NCI-H345 treated with DMSO at 0.1 percent for 48 hours (cell line): ENCODE results near the gene ZFTA.
"Not testable (repeated sequence)": the region's sequence is repeated elsewhere in the genome, so short reads cannot be mapped to it uniquely, and the experiment has no call there.

Experiments used
- DNase-seq: peaks from one replicate; lab custom pipeline; 2025; ENCODE audit not compliant: unreplicated experiment; lab: John Stamatoyannopoulos, UW

Gene ZFTA

DNA sequence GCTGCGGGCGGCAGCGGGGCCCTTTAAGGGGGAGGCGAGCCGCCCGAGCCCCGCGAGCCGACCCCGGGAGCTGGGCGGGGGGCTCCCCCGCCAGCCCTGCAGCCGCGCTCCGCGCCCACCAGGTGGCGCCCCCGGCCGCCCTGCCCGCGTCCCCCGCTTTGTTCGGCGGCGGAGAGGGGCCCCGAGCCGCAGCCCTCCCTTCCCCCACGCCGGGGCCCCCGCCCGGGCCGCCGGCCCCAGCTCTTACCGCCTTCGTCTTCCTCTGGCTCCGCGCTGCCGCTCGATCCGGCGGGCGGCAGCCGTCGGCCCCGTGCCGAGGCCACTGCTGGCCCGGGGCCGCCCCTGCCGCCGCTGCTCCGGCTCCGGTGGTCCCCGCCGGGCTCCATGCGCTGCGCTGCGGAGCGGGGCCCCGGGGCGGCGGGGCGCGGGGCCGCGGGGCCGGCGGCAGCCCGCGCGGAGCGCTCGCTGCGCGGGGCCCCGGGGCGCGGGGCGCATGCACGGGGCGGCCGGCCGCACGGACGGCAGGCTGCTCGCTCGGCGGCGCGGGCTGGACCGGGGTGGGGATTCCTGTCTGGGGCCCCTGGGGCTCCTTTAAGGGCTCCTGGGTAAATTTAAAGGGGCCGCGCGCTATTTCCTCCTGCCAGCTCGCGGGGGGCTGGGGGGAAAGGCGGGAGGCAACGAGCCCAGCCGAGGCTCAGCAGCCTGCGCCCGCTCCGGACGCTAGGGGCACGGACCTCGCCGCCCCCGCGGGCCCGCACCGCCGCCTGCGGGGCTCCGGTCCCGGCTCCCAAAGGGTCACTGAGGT lies at the start of gene ZFTA:
Gene ZFTA, minus strand, starts transcription at position 539 of the 805 bp plus-strand sequence. Its CDS starts 153 bp downstream, at position 386.
- DNase-seq: peak; percentile 26

DNA sequence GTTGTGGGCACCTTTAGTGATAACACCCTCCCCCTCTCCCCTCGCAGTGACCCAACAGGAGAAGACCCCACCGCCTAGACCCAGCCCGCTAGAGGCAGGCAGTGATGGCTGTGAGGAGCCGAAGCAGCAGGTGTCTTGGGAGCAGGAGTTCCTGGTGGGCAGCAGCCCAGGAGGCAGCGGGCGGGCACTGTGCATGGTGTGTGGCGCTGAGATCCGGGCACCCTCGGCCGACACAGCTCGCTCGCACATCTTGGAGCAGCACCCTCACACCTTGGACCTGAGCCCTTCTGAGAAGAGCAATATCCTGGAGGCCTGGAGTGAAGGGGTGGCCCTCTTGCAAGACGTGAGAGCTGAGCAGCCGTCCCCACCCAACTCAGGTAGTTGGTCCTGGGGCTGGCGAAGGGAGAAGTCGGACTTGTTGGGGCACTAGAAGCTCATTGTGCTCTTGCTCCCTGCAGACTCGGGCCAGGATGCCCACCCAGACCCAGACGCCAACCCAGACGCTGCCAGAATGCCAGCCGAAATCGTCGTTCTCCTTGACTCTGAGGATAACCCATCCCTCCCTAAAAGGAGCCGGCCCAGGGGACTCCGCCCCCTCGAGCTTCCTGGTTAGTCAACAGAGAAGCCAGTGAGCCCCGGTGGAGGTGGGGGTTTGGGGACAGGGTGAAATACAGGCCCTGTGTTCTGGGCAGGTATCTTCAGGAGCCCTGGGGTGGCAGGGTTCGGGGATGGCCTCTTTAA lies 49.4 kb upstream of the ZFTA start:
- no peak for DNase-seq

DNA sequence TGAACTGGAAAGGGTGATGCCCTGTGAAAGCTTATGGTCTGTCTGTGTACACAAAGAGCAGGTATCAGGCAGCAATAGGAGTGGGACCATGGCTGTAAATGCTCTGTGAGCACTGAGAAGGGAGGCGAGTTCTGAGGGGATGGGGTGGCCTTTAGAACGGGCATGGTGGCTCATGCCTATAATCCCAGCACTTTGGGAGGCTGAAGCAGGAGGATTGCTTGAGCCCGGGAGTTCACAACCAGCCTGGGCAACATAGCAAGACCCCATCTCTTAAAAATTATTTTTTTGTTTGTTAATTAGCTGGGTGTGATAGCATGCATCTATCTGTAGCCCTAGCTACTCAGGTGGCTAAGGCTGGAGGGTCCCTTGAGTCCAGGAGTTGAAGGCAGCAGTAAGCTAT lies 48.2 kb upstream of the ZFTA start:
- no peak for DNase-seq

DNA sequence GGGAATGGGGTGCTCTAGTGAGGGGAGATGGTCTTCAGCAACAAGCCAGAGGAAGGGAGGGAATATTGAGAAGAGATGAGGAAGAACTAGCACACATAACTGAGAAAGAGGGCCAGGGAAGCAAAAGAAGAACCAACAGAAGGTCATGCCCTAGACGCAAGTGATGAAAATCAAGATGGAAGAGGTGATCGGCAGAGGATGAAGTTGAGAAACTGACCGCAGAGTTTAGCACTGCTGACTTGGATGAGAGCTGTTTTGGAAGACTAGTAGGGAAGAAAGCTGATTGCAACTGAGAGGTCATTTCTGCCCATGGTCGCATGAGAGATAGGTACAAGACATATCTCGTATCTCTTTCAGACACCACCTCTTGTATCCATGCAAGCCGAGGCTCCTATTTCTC lies 47.6 kb upstream of the ZFTA start:
- no peak for DNase-seq

DNA sequence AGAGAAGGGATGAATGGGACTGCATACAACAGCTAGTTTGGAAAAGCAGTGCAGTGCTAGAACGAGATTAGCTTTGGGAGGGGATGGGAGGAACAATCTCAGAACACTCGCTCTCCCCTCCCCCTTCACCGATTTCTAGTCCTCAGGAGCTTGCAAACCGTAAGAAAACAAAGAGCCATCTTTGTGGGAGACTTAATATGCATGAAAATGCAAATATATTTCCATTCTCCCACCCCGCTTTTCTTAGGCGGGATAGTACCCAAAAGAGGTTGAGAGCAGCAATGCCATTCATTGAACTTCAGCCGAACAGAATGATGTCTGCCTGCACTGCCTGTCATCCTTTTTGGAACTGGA lies 45.8 kb upstream of the ZFTA start:
- no peak for DNase-seq

DNA sequence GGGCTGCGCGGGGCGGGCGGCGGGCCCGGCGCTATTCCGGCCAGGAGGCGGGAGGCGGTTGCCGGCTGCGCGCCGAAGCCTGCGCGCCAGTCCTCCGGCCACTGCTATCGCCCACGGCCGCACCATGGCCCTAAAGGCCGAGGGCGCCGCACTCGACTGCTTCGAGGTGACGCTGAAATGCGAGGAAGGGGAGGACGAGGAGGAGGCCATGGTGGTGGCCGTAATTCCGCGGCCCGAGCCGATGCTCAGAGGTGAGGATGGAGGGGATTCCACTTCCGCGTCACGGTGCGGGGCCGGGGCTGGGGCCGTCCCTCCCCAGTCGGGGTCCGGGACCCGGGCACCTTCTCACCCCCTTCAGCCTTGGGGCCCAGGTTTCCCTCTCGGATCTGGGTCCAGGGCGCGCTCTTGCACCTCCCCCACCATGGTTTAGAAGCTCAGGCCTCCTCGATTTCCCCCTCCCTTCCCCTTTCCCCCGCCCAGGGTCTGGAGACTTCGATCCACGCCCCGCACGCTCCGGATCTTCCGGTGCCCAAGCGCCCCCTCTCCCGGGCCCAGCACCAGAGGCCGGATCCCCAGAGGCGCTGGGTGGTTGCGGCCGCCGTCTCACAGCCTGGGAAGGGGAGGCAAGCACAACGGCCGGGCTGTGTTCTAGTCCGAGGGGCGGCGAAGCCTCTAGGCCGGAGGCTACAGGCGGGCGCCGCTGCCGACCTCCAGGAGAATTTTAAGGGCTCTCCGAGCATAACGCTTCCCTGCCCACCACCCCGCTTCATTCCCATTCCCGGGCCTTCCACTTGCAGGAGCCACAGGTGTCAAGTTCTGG lies 45.2 kb upstream of the ZFTA start:
- DNase-seq: no peak

DNA sequence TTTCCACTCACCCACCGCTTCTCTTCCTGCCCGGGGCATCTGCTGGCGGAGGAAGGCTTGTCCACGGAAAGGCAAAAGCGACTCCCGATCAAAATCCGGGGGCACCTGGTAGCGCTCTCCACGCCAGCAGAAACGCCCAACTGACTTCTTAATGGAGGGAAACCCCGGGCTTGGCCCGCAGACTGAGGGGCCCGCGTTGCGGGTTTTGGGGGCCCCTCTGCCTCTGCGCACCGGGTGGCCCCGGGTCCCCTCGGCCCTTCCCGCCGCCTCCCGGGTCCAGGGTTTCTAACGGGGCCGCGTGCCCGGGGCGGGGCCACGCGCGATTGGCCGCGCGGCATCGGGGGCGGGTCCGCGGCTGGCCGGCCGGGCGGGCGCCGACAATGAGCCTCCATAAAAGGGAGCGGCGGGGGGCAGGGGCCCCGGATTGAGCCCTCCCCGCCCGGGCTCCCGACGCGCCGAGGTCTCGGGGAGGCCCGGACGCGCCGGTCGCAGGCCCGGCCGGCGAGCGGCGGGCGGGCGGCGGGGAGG lies 44.5 kb upstream of the ZFTA start, which contains the start of gene SPINDOC:
Gene SPINDOC, plus strand, starts transcription at position 422 of the 528 bp plus-strand sequence. CDS start 231 bp downstream, outside the sequence.
- peak; percentile 68 for DNase-seq

DNA sequence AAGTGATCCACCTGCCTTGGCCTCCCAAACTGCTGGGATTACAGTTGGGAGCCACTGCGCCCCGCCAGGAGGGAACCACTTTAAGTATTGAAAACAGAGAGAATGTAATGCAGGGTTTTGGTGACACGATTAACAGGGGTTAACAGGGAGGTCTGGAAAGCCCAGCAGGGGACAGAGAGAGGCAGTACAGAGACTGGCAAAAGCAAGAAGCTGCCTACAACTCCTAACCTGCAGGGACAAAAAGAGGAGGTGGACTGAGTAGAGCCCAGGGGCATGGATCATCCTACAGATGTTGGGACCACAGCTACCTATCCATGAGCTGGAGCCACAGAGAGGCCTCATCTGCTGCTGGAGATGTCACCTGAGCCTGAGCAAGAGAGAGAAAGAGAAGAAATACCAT lies 42.9 kb upstream of the ZFTA start:
- no peak for DNase-seq

DNA sequence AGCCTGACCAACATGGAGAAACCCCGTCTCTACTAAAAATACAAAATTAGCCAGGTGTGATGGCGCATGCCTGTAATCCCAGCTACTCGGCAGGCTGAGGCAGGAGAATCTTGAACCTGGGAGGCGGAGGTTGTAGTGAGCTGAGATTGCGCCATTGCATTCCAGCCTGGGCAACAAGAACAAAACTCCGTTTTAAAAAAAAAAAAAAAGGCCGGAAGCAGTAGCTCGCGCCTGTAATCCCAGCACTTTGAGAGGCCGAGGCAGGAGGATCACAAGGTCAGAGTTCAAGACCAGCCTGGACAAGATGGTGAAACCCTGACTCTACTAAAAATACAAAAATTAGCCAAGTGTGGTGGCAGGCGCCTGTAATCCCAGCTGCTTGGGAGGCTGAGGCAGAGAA lies 41.8 kb upstream of the ZFTA start:
- DNase-seq: not testable (repeated sequence)

DNA sequence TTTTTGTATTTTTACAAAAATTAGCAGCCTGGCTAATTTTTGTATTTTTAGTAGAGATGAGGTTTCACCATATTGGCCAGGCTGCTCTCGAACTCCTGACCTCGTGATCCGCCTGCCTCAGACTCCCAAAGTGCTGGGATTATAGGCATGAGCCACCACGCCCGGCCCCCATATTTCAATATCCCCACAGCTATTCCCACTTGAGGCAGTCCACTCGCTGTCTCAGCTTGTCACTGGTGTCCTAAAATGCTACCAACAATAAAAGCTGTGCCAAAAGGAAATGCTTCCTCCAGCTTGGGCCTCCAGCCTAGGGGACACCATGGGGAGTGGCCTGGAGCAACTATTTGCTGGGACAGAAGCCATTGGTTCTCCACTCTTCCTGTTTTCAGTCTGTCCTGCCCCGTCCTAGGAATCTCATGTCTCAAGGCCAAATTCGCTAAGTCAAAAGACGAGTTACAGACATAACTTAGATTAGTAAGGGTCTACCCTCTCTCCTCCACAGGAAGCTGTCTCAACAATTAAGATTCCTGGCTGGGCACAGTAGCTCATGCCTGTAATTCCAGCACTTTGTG lies 37.4 kb upstream of the ZFTA start:
- DNase-seq: no peak

DNA sequence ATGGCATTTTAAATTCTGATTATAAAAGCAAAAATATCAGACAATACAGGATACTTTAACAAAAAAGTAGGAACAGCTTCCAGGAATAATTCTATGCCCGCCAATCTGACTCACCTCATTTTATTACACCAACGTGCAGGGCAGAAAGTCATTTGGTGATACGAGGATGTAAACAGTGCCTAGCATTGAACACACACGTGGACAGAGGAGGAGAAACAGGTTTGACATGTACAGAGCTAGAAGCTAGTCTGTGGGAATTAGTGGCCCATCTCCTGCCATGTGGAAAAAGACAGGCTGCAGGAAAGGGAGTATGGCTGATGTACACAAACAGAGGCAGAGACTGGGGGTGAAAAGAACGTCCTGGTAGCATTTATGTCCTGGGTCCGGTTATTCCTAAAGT lies 35.7 kb upstream of the ZFTA start:
- no peak for DNase-seq

DNA sequence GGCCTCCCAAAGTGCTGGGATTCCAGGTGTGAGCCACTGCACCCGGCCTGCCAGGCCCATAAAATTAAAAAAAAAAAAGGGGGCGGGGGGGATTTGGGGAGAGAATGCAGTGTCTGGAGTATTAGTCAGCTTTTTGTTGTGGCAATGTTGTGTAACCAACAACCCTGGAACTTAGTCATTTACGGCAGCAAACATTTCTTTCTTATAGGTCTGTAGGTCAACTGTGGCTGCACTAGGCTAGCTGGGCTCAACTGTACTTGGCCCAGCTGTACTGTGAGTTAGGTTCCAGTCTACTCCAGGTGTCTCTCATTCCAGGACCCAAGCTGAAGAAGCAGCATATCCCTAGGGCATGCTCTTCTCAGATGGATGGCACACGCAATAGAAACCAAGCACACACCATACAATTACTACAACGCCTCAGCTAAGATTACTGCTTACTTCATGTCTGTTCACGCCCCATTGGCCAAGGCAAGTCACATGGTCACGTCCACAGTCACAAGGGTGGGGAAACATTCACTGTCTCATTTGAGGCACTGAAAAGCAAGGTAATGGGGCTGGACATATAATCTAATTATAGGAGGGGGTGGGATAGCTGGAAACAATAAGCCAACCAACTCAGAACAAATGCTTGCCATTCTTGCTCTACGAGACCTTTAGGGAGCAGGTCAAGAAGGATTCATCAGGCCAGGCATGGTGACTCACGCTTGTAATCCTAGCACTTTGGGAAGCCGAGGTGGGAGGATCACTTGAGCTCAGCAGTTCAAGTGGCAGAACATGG lies 34.3 kb upstream of the ZFTA start:
- no peak for DNase-seq

DNA sequence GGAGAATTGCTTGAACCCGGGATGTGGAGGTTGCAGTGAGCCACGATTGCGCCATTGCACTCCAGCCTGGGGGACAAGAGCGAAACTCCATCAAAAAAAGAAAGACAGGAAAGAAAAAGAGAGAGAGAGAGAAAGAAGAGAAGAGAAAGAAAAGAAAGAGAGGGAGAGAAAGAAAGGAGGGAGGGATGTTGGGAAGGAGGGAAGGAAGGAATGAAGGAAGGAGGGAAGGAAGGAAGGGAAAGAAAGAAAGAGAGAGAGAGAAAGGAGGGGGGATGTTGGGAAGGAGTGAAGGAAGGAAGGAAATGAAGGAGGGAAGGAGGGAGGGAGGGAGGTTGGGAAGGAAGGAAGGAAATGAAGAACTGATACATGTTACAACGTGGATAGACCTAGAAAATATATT lies 32.3 kb upstream of the ZFTA start:
- no peak for DNase-seq

DNA sequence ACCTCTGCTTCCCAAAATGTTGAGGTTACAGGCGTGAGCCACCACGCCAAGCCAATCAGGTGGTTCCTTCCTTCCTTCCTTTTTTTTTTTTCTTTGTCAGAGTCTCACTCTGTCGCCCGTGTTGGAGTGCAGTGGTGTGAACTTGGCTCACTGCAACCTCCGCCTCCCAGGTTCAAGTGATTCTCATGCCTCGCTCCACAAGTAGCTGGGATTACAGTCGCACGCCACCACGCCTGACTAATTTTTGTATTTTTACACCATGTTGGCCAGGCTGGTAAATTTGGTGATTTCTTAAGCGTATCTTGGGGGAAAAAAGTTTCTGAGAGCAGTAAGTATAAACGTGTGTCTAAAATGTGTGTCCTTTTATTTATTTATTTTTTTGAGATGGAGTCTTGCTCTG lies 26.5 kb upstream of the ZFTA start:
- no peak for DNase-seq

DNA sequence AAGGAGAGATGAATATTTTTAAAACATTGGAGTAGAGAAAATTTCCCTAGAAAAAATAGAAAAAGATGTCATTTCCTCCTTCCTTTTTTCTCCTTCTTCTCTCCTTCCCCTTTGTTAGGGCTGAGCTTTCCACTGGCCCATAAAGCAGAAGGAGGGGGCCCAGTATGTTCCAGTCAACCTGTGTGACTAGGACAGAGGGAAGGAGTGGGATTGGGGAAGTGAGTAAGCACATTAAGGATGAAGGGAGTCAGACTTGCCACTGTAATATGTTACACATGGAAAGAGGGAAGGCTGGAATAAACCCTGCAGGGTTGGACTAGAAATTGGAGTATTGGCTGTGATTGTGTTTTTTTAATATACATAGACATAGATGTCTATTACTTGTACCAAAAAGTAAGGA lies 24.6 kb upstream of the ZFTA start:
- no peak for DNase-seq

DNA sequence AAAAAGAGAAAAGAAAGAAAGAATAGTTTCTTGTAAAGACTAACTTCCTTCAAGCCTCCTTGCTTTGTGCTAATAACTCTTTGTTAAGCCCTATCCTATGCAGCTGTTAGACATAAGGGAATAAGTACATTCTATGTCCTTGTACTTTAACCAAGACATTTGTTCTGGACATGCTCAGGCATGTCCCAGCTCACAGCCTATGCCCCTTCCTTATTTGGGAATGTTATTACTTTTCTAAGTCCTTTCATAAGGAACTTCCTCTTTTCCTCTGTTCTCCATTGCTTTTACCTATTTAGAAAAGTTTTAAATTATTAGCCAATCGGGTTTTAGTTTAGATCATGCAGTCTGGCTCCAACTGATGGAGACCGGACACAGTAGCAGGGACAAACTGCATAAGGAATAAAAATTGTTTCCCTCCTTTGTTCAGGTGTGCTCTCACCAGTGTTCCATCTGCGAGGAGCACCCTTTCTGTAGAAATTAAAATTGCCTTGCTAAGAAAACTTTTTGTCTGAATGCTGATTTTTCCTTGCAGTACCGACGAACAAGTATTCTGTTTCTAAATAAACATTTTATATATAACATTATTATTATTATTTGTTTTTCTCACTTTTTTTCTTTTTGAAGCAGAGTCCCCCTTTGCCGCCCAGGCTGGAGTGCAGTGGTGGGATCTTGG lies 23.1 kb upstream of the ZFTA start:
- no peak for DNase-seq

DNA sequence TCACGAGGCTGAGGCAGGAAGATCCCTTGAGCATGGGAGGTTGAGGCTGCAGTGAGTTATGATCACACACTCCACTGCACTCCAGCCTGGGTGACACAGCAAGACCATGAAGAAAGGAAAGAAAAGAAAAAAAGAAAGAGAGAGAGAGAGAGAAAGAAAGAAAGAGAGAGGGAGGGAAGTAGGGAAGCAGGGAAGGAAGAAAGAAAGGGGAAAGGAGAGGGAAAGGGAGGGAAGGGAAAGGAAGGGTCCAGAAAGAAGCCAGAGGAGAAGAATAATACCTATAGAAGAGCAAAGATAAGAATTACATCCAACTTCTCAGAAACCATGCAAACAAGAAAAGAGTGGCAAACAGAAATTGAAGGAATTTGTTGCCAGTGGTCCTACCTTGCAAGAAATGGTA lies 17.2 kb upstream of the ZFTA start:
- DNase-seq: no peak

DNA sequence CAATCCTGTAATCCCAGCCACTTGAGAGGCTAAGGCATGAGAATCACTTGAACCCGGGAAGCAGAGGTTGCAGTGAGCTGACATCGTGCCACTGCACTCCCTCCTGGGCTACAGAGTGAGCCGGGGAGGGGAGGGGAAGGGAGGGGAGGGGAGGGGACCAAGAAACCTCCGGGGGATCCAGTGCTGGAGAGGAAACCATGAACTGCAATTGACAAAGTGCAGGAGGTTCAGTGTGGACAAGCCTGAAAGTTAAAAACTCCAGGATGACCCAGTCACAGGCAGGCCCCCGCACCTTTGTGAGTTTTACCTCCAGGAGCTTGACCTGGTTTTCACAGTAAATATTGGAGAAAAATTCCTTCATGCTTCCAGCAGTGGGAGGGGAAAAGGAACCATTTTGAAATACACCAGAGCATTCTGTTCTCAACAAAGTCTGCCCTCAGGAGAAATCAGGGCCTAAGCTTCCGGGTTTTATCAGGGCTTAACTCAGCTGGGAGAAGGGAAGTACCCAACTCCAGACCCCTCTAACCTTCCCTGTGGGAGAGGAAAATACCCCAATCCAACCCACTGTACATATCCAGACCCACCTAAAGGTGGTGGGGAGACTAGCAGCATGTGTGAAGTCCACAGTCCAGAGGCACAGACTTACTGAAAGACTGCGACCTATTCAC lies 15.5 kb upstream of the ZFTA start:
- DNase-seq: no peak

DNA sequence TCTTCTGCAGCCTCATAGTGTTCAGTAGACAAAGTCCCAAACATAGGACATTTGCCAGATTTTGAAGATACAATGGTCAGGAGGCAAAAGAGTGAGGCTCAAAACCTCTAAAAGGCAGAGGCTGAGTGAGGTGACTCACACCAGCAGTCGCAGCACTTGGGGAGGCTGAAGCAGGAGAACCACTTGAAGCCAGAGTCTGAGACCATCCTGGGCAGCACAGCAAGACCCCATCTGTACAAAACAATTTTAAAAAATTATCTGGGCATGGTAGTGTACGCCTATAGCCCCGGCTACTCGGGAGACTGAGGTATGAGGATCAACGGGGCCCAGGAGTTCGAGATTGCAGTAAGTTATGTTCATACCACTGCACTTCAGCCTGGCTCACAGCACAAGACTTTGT lies 14.2 kb upstream of the ZFTA start:
- no peak for DNase-seq
